H1 (cell line): ENCODE measurements around the gene NOS1AP. TPM values are rescaled to one million over a fixed set of nuclear protein-coding genes. Genes with fewer than 3 reads are reported as not detected.

Experiments used
- CTCF ChIA-PET: fragments of 300-600 bp; sonication (Branson Sonifier 250); formaldehyde crosslinking; loops from one replicate; lab custom pipeline; 2021; ENCODE audit not compliant: partially characterized antibody; lab: Charles Lee
- POLR2A ChIA-PET: fragments of 300-600 bp; sonication (Branson Sonifier 250); formaldehyde crosslinking; loops from one replicate; lab custom pipeline; 2021; ENCODE audit warnings: inconsistent platforms; ENCODE audit not compliant: partially characterized antibody; lab: Charles Lee
- DNase-seq, 2 experiments: peaks; one replicate each; pipeline versions ENCODE4 v3.0.0 to v3.0.0-alpha.2; 2010 to 2022; ENCODE audit warnings: low spot score in 2 of 2, low read depth in 1 of 2, mixed read lengths in 1 of 2
- FAIRE-seq: peaks from 2 replicates; lab custom pipeline; 2011; peaks lifted over from hg19 to GRCh38; lab: Jason Lieb, UNC
- H2AFZ ChIP-seq: 2 replicates; pipeline ENCODE4 v1.8.1; 2012; ENCODE audit warnings: low read length, inconsistent platforms
- H2AK5ac ChIP-seq: 2 replicates; pipeline ENCODE4 v1.6.1; 2013; ENCODE audit warnings: low read depth, low read length
- H2BK120ac ChIP-seq: replicated peaks from 2 replicates; pipeline ENCODE3; 2013; ENCODE audit warnings: low read depth, low read length, inconsistent platforms
- H2BK12ac ChIP-seq: 2 replicates; pipeline ENCODE4 v1.6.1; 2013; ENCODE audit warnings: low read depth, low read length
- H2BK15ac ChIP-seq: 2 replicates; pipeline ENCODE4 v1.6.1; 2013; ENCODE audit warnings: low read length
- H2BK20ac ChIP-seq: 2 replicates; pipeline ENCODE4 v1.6.1; 2013; ENCODE audit warnings: low read length
- H2BK5ac ChIP-seq: 2 replicates; pipeline ENCODE4 v1.6.1; 2013; ENCODE audit warnings: low read depth, low read length
- H3K14ac ChIP-seq: 2 replicates; pipeline ENCODE4 v1.6.1; 2013; ENCODE audit warnings: inconsistent platforms; ENCODE audit not compliant: insufficient read length
- H3K18ac ChIP-seq: 2 replicates; pipeline ENCODE4 v1.6.1; 2013; ENCODE audit warnings: low read length; ENCODE audit errors: extremely low read depth
- H3K23ac ChIP-seq: 2 replicates; pipeline ENCODE4 v1.6.1; 2013; ENCODE audit warnings: inconsistent platforms; ENCODE audit not compliant: insufficient read length
- H3K23me2 ChIP-seq: 2 replicates; pipeline ENCODE4 v1.6.1; 2013; ENCODE audit warnings: low read depth, low read length
- H3K27ac ChIP-seq: 2 replicates; pipeline ENCODE4 v1.6.1; 2011; ENCODE audit warnings: low read depth, low read length, inconsistent platforms
- H3K27me3 ChIP-seq, 4 experiments: replicated peaks in 1 of 4; 1 replicate in 1 of 4; 2 replicates in 3 of 4; pipeline versions ENCODE4 v1.6.1 to v1.8.1; 2011 to 2013; ENCODE audit warnings: low read length in 3 of 4, mild to moderate bottlenecking in 3 of 4, inconsistent platforms in 2 of 4, mixed read lengths in 2 of 4, moderate library complexity in 1 of 4; ENCODE audit not compliant: control insufficient read depth in 3 of 4, insufficient read depth in 3 of 4; ENCODE audit errors: extremely low read depth in 1 of 4
- H3K36me3 ChIP-seq, 4 experiments: 2 replicates each; pipeline versions ENCODE4 v1.6.1 to v1.8.1; 2011 to 2013; ENCODE audit warnings: mild to moderate bottlenecking in 4 of 4, low read length in 3 of 4, moderate library complexity in 2 of 4, control low read depth in 1 of 4, inconsistent platforms in 1 of 4; ENCODE audit not compliant: insufficient read depth in 4 of 4, control insufficient read depth in 2 of 4
- H3K4ac ChIP-seq: replicated peaks from 2 replicates; pipeline ENCODE3; 2013; ENCODE audit warnings: low read length, low read depth, mixed read lengths, inconsistent platforms; ENCODE audit not compliant: insufficient read length
- H3K4me1 ChIP-seq, 4 experiments: replicated peaks in 1 of 4; 1 replicate in 1 of 4; 2 replicates in 3 of 4; pipeline versions ENCODE4 v1.6.1 to v1.8.1; 2011 to 2013; ENCODE audit warnings: low read length in 3 of 4, inconsistent platforms in 2 of 4, mixed read lengths in 1 of 4; ENCODE audit not compliant: insufficient read depth in 4 of 4, control insufficient read depth in 3 of 4
- H3K4me2 ChIP-seq, 2 experiments: 2 replicates each; pipeline versions ENCODE4 v1.6.1 to v1.8.1; 2011 to 2013; ENCODE audit warnings: low read depth in 2 of 2, low read length in 2 of 2, control low read depth in 1 of 2, inconsistent platforms in 1 of 2, mild to moderate bottlenecking in 1 of 2; ENCODE audit not compliant: insufficient read depth in 1 of 2
- H3K4me3 ChIP-seq, 4 experiments: fragments of 200-600, 300-600 bp in 1 of 4; sonication (generic), shearing (Covaris generic), sonication (Bioruptor Twin) in 1 of 4; 2 replicates each; pipeline versions ENCODE4 v1.5.1 to v1.8.1; 2011 to 2016; ENCODE audit warnings: low read length in 4 of 4, low read depth in 3 of 4, control low read depth in 2 of 4, inconsistent platforms in 2 of 4, mild to moderate bottlenecking in 2 of 4, mixed read lengths in 1 of 4, moderate library complexity in 1 of 4; ENCODE audit not compliant: insufficient read depth in 2 of 4; ENCODE audit errors: extremely low read depth in 1 of 4
- H3K56ac ChIP-seq: replicated peaks from 2 replicates; pipeline ENCODE3; 2013; ENCODE audit warnings: low read depth, mild to moderate bottlenecking, mixed read lengths, low read length, inconsistent platforms; ENCODE audit not compliant: insufficient read length
- H3K79me1 ChIP-seq: 2 replicates; pipeline ENCODE4 v1.6.1; 2013; ENCODE audit warnings: low read depth, low read length, control low read depth
- H3K79me2 ChIP-seq, 2 experiments: 2 replicates each; pipeline versions ENCODE4 v1.6.1 to v1.8.1; 2012 to 2013; ENCODE audit warnings: low read length in 2 of 2, mild to moderate bottlenecking in 2 of 2, inconsistent platforms in 1 of 2; ENCODE audit not compliant: insufficient read depth in 2 of 2, control insufficient read depth in 1 of 2
- H3K9ac ChIP-seq, 4 experiments: replicated peaks in 1 of 4; 1 replicate in 1 of 4; 2 replicates in 3 of 4; pipeline versions ENCODE4 v1.6.1 to v1.8.1; 2011 to 2013; ENCODE audit warnings: low read depth in 3 of 4, low read length in 3 of 4, control low read depth in 2 of 4, mild to moderate bottlenecking in 2 of 4, moderate library complexity in 2 of 4, inconsistent platforms in 1 of 4; ENCODE audit errors: extremely low read depth in 1 of 4
- H3K9me3 ChIP-seq, 2 experiments: 2 replicates each; pipeline versions ENCODE4 v1.6.1 to v1.8.1; 2012 to 2013; ENCODE audit warnings: mild to moderate bottlenecking in 2 of 2, moderate library complexity in 2 of 2, control low read depth in 1 of 2, inconsistent platforms in 1 of 2, low read depth in 1 of 2, low read length in 1 of 2, mixed read lengths in 1 of 2; ENCODE audit not compliant: insufficient read depth in 2 of 2
- H4K20me1 ChIP-seq, 2 experiments: replicated peaks in 1 of 2; 2 replicates each; pipeline versions ENCODE3 to v1.8.1; 2011 to 2013; ENCODE audit warnings: inconsistent platforms in 2 of 2, low read length in 2 of 2, mild to moderate bottlenecking in 1 of 2; ENCODE audit not compliant: insufficient read depth in 2 of 2, control insufficient read depth in 1 of 2
- H4K5ac ChIP-seq: 2 replicates; pipeline ENCODE4 v1.6.1; 2013; ENCODE audit warnings: low read length, low read depth, mixed read lengths, inconsistent platforms; ENCODE audit not compliant: insufficient read length
- H4K8ac ChIP-seq: 2 replicates; pipeline ENCODE4 v1.8.0; 2013; ENCODE audit warnings: mild to moderate bottlenecking, moderate library complexity, low read length, inconsistent platforms; ENCODE audit not compliant: insufficient read depth; ENCODE audit errors: extremely low read depth
- H4K91ac ChIP-seq: replicated peaks from 2 replicates; pipeline ENCODE3; 2013; ENCODE audit warnings: low read length, mixed read lengths, inconsistent platforms; ENCODE audit not compliant: insufficient read length
- SUZ12 ChIP-seq: fragments of 200-600 bp; sonication (generic); IDR thresholded peaks from 2 replicates; pipeline ENCODE4 v1.6.1; 2012; ENCODE audit warnings: mild to moderate bottlenecking, inconsistent platforms, low read length, moderate library complexity, mixed read lengths
- WGBS, 2 experiments: shearing (Covaris generic) in 1 of 2; methylation state at CpG; one replicate each; pipeline versions ENCODE4 v1.1.6 to v1.1.7; 2013 to 2015; ENCODE audit warnings: low lambda C conversion rate in 2 of 2, mixed read lengths in 2 of 2, inconsistent platforms in 1 of 2, low coverage in 1 of 2, missing lambda C conversion rate in 1 of 2; ENCODE audit not compliant: insufficient replicate concordance in 2 of 2, insufficient coverage in 1 of 2, insufficient read length in 1 of 2; ENCODE audit errors: extremely low coverage in 1 of 2, missing lambda C conversion rate in 1 of 2; 5-methylcytosine and 5-hydroxymethylcytosine counted together
- polyA plus RNA-seq, 7 experiments: library from polyadenylated mRNA; depleted of rRNA in 3 of 7; stranded (reverse) in 5 of 7; unstranded in 2 of 7; fragments of >200 nt in 5 of 7; fragments of 200-250 nt in 2 of 7; gene quantifications; 1 replicate in 5 of 7; 2 replicates in 1 of 7; 4 replicates in 1 of 7; pipeline versions ENCODE4 v1.2.1 to v1.2.3, GENCODE V29; 2011 to 2013; ENCODE audit warnings: missing spikeins in 2 of 7, mixed read lengths in 2 of 7
- total RNA-seq: library from RNA; stranded (reverse); fragmentation: NEBNext Ultra II Directional; extraction: Animal tissue kit (Norgen Biotek cat#: 25700); gene quantifications from 2 replicates; pipeline ENCODE4 v1.2.1, GENCODE V29; 2021

Gene NOS1AP
- total and polyA plus RNA-seq, 2 of the 8 experiments (the other 6 are each of a cell fraction or from before 2014, with no cell fraction given), result 2.4 to 12.1 TPM

GRCh38 chr1:162349635-162350330 is 280.3 kb downstream of the NOS1AP start:
- ChIA-PET POLR2A (no interaction called here), CTCF (interaction anchor here (0.6 to 1.3 kb wide), 3 partner anchors 8 to 294 kb away, joined by 3 to 7 read pairs (median 5); no protein-coding TSS in a partner anchor)
- H2BK120ac ChIP-seq, result no peak overlapping the region
- no peak overlapping the region for H2BK15ac ChIP-seq
- no peak overlapping the region for H3K56ac ChIP-seq
- no peak overlapping the region for H3K9ac ChIP-seq
- H2BK20ac ChIP-seq, result no peak overlapping the region
- DNase-seq (no peak), FAIRE-seq (no peak)
- H3K14ac ChIP-seq, result no peak overlapping the region
- WGBS, 2 experiments, result 78% methylated on average over 11 of the region's 11 CpGs; no CpG with 5 or more reads in 1 of the 2 experiments
- no peak overlapping the region for H4K5ac ChIP-seq
- H3K4ac ChIP-seq, result no peak overlapping the region
- H3K79me1 ChIP-seq, result no peaks in the 10 kb centered on the region
- H4K91ac ChIP-seq, result no peak overlapping the region
- no peaks in the 10 kb centered on the region for H3K27me3 ChIP-seq
- peaks cover 0 to 8% (median 4%) of the 10 kb centered on the region in 4 experiments; a peak in 5 of 7 replicates for H3K4me1 ChIP-seq
- no peak overlapping the region for H3K4me2 ChIP-seq
- H3K23me2 ChIP-seq, result no peaks in the 10 kb centered on the region
- H4K8ac ChIP-seq, result no peak overlapping the region
- H3K79me2 ChIP-seq, result no peaks in the 10 kb centered on the region
- no peaks in the 10 kb centered on the region; a peak in 1 of 8 replicates for H3K36me3 ChIP-seq
- H2BK12ac ChIP-seq, result no peak overlapping the region
- no peak for TF ChIP-seq SUZ12
- no peak overlapping the region for H3K23ac ChIP-seq
- H4K20me1 ChIP-seq, result no peaks in the 10 kb centered on the region
- no peak overlapping the region for H3K18ac ChIP-seq
- H3K4me3 ChIP-seq, result no peak overlapping the region
- no peak overlapping the region for H2AFZ ChIP-seq
- no peaks in the 10 kb centered on the region for H3K9me3 ChIP-seq
- no peak overlapping the region for H2AK5ac ChIP-seq
- no peak overlapping the region for H2BK5ac ChIP-seq
- H3K27ac ChIP-seq, result no peak overlapping the region
